RWPE1 (cell line): ENCODE results near the gene DTYMK.
"Not testable (repeated sequence)": the region's sequence is repeated elsewhere in the genome, so short reads cannot be mapped to it uniquely, and the experiment has no call there.

ENCODE experiments used
- CTCF ChIA-PET: fragments of 350-600 bp; sonication (Branson Sonifier 250); formaldehyde crosslinking; extraction: SDS; loops from one replicate; lab custom pipeline; 2021; lab: Yijun Ruan, JAX
- POLR2A ChIA-PET: fragments of 400-600 bp; formaldehyde crosslinking; extraction: SDS; loops from one replicate; lab custom pipeline; 2020; ENCODE audit warnings: antibody characterized with exemption; ENCODE audit not compliant: low non-redundant PET; lab: Yijun Ruan, JAX
- DNase-seq: peaks from one replicate; pipeline ENCODE4 v3.0.0; 2012; ENCODE audit warnings: low spot score
- H3K27ac ChIP-seq: fragments of 450-650 bp; 2 replicates; pipeline ENCODE4 v1.5.1; 2017
- CTCF ChIP-seq: fragments of 450-650 bp; conservative IDR thresholded peaks from 2 replicates; pipeline ENCODE4 v1.5.1; 2017; ENCODE audit warnings: low read depth, mild to moderate bottlenecking

DTYMK gene

GRCh38 chr2:241670333-241671110, 16.1 kb downstream of the DTYMK start:
- CTCF ChIA-PET, result no interaction called here
- no peak for DNase-seq
- POLR2A ChIA-PET, result no interaction called here
- no peak overlapping the region for H3K27ac ChIP-seq
- TF ChIP-seq CTCF, result no peak

DNA sequence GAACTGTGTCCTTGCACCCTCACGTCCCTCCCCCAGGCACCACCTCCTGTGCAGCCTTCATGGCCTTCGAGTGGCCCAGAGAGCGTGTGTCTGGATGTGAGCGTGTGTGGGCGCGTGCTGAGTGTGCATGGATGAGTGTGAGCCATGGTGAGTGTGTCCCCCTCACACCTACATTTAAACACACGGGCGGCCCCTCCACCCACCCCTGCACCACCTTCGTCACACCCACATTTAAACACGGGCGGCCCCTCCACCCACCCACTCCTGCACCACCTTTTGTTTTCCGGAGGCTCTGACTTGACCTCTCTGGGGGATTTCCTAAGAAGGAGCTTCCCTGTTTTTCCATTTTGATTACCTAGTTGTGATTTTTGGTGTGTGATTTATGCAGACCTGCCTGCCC, 17.8 kb downstream of the DTYMK start:
- no peak for TF ChIP-seq CTCF
- no peak for DNase-seq
- no peak overlapping the region for H3K27ac ChIP-seq
- ChIA-PET POLR2A (no interaction called here), CTCF (interaction anchor here (0.9 kb wide), 1 partner anchor 9 kb away, joined by 3 read pairs; no protein-coding TSS in a partner anchor)

DNA sequence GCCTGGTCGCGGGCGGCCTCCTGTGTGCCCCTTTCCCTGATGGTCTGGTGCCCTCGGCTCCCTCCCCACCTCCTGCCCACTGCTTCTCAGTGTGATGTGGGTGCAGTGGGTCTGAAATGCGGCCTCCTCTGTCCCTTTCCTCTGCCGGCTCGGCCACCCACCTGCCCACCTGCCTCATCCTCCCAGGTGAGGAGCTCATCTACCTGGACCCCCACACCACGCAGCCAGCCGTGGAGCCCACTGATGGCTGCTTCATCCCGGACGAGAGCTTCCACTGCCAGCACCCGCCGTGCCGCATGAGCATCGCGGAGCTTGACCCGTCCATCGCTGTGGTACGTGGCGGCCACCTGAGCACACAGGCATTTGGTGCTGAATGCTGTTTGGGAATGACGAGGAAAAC, 18.3 kb downstream of the DTYMK start:
- POLR2A ChIA-PET, result no interaction called here
- TF ChIP-seq CTCF, result no peak
- CTCF ChIA-PET, result interaction anchor here (0.5 to 0.9 kb wide), 2 partner anchors 9 to 411 kb away, joined by 3 to 4 read pairs; no protein-coding TSS in a partner anchor
- DNase-seq, result no peak
- no peak overlapping the region for H3K27ac ChIP-seq

DNA sequence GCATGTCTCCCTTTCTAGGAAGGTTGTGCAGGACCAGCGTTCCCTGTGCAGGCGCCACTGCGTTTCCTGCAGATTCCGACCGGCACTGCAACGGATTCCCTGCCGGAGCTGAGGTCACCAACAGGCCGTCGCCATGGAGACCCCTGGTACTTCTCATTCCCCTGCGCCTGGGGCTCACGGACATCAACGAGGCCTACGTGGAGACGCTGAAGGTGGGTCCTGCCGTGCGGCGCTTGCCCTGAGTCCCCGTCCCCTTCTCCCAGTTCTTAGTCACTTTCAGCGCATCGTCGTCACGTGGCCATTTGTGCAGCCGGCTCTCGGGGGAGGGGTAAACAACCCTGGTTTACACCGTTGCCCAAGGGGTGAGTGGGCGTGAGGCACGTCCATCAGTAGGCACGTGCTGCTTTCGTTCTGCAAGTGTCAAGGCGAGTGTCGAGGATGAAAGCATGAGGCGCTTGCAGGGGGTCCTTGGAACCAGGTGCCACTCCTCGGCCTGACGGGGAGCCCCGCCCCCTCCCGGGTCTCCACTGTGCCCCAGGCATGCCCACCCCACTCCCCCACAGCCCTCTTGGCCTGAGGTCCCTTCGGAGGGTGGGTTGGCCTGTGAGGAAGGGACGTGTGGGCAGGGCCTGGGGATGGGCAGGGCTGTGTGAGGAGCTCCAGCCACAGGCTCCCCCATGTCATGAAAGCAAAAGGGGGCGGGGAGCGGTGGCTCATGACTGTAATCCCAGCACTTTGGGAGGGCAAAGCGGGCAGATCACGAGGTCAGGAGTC, 19.8 kb downstream of the DTYMK start:
- H3K27ac ChIP-seq, result no peak overlapping the region
- POLR2A ChIA-PET, result no interaction called here
- no peak for DNase-seq
- CTCF ChIA-PET, result interaction anchor here (1.1 kb wide), 1 partner anchor 8 kb away, joined by 3 read pairs; no protein-coding TSS in a partner anchor
- no peak for TF ChIP-seq CTCF

DNA sequence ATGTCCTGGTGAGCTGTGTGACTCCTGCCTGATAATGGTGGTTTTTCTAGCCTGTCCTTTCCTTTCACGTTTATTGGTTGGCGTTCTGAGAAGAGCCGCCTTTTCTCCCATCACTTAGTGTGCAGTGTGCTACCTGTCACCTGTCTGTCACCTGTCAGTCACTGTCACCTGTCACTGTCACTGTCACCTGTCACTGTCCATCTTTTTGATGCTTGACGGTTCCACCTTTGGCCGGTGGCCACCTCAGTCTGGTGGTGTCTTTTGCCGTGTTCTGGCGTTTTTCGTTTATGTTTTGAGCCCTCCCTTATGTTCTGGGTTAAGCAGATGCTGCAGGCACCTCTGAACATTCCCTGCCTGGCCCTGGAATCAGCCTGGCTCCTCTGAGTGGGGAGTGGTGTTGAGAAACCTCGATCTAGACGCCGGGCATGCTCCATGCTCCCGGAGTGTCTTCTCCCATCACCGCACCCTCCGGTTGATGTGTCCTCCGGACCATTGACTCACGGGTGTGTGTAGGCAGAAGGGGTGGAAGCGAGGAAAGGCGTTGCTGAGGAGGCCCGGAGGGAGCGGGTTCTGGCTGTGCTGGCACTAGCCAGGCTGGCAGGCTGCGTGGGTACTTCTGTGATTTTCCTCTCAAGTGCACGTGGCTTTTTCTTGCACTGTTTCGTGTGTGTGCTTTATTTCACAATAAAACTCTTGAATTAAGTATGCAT, 20.7 kb downstream of the DTYMK start:
- TF ChIP-seq CTCF, result peak; percentile 23; the same call in 1 of the 2 replicates

DNA sequence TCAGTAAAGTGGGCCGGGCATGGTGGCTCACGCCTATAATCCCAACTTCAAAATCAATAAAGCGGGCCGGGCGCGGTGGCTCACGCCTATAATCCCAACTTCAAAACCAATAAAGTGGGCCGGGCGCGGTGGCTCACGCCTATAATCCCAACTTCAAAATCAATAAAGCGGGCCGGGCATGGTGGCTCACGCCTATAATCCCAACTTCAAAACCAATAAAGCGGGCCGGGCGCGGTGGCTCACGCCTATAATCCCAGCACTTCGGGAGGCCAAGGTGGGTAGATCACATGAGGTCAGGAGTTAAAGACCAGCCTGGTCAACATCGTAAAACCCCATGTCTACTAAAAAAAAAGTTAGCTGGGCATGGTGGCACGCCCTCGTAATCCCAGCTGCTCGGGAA, 23.9 kb downstream of the DTYMK start:
- H3K27ac ChIP-seq, POLR2A ChIA-PET, DNase-seq: not testable (repeated sequence)
- CTCF ChIA-PET, result interaction anchor here (0.6 kb wide), 1 partner anchor 24 kb away, joined by 4 read pairs; no protein-coding TSS in a partner anchor

More for the DNA sequence above, 20.7 kb downstream of the DTYMK start:
- DNase-seq, result no peak
- ChIA-PET POLR2A (no interaction called here), CTCF (interaction anchor here (0.7 to 1.6 kb wide), 3 partner anchors 9 to 107 kb away, joined by 3 to 8 read pairs (median 6); no protein-coding TSS in a partner anchor)
- H3K27ac ChIP-seq, result peak overlapping the region; percentile 71
